ENCODE data around the gene COG8.

The COG8 gene

GRCh38 chr16:69346683-69347082, 7.3 kb upstream of the COG8 start:
- DNase-seq (ENCODE audit: low read depth in 2 of 3, low spot score in 2 of 3), result no peak

GRCh38 chr16:69345923-69346322, 6.6 kb upstream of the COG8 start:
- no peak for DNase-seq (ENCODE audit: low read depth in 2 of 3, low spot score in 2 of 3)

GRCh38 chr16:69344171-69344570, 4.8 kb upstream of the COG8 start:
- DNase-seq (ENCODE audit: low read depth in 2 of 3, low spot score in 2 of 3), result no peak

GRCh38 chr16:69340095-69340644, 806 bp upstream of the COG8 start:
- DNase-seq (ENCODE audit: low read depth in 2 of 3, low spot score in 2 of 3), result no peak

- DNase-seq (ENCODE audit: low read depth in 2 of 3, low spot score in 2 of 3), result no peak
Measured at GRCh38 chr16:69338557-69339288, 641 bp downstream of the COG8 start.

DNA sequence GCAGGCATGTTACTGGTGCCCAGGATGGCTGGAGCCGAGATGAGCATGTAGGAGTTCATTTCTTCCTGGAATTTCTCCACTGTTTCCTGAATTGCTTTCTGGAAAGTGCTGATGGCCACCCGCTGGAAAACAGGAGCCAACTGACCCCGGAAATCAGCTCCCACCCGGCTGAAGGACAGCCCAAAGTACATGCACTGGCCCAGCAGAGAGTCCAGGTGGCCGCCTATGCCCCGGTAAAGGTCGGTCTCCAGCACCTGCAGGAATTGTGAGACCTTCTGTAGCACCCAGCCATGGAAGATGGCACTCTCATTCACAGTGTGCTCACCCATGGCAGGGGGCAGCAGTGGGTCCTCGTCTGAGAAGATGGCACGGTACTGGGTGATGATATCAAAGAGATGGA, 4.7 kb downstream of the COG8 start:
- DNase-seq (ENCODE audit: low read depth in 2 of 3, low spot score in 2 of 3), result no peak

GRCh38 chr16:69330286-69331109, 8.9 kb downstream of the COG8 start, which contains the start of gene PDF:
PDF (minus strand) TSS chr16:69330588; CDS start chr16:69330570, 18 bp downstream.
- DNase-seq (ENCODE audit: low read depth in 2 of 3, low spot score in 2 of 3), result peak; percentile 71 to 80 (median 79)

- DNase-seq (ENCODE audit: low read depth in 2 of 3, low spot score in 2 of 3), result peak in 1 of 3 experiments; percentile 12
Measured at GRCh38 chr16:69329369-69330285, 9.7 kb downstream of the COG8 start.

GRCh38 chr16:69328854-69329316, 10.5 kb downstream of the COG8 start:
- DNase-seq (ENCODE audit: low read depth in 2 of 3, low spot score in 2 of 3), result no peak

GRCh38 chr16:69327585-69328310, 11.6 kb downstream of the COG8 start:
- no peak for DNase-seq (ENCODE audit: low read depth in 2 of 3, low spot score in 2 of 3)

GRCh38 chr16:69326172-69326873, 13.0 kb downstream of the COG8 start:
- no peak for DNase-seq (ENCODE audit: low read depth in 2 of 3, low spot score in 2 of 3)

DNA sequence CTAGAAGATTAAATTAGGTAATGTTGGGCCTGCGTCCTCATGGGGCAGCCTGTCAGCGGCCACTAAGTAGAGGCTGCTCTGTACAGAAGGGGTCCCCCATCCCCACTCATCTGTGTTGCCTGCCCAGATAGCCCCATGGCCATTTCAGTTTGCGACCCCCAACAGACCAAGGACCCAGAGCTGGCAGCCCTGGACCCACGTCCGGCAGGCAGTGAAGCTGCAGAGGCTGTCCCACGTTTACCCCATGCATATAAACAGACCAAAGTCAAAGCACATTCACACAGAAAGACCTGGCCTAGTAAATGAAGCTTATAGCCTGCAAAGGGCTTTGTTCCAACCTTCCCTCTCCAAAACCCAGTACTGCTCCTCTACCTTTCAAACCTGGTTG, 13.6 kb downstream of the COG8 start:
- DNase-seq (ENCODE audit: low read depth in 2 of 3, low spot score in 2 of 3), result no peak

DNA sequence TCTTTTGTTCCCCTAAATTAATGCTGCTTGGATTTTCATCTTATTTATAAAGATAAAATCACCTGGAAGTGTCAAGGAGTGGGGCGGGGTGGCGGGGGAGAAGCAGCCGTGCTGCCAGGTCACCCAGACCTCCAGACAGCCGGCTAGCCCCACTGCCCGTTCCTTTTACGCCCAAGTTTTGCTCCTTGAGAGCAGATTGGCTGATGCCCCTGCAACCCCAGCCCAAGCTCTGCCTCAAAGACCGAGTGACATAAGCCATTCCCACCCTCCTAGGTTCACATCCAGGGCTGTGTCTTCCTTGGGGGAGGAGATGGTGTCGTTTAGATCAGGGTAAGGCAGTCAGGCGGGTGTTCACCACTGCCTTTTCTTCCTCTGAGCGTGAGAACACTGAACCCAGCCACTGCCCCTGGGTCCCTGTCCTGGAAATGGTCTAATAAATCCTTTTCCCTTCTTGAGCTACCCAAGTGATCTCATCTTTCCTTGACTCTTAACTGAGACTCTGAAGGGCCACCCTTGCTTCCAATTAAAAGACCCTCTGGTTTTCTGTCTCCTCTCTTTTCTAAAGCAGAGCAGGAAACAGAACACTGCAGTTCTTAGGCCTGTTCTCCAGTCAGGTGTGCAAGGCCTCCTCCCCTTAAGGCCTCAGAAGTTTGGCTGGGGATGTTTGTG, 14.6 kb downstream of the COG8 start:
- no peak for DNase-seq (ENCODE audit: low read depth in 2 of 3, low spot score in 2 of 3)

DNA sequence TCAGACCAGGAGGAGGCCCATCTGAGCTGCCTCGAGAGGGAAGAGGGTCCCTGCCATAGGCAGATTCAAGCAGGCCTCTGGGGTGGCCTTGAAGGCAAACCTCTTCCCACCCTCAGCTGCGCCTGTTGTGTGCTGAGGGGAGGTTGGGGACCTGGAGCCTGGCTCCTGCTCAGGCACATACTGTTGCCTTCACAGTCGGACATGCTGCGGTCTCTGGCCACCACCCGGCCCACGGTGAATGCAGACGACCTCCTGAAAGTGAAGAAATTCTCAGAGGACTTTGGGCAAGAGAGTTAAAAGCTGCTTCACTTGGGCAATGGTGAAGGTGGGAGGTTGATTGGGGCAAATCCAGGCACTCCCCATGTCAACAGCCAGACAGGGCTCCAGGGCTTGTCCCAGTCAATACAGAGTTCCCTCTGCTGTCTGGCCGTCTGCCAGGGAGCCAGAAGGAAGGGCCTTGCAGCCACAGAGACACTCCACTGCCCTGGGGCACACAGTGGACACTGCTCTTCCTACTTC, 15.3 kb downstream of the COG8 start:
- DNase-seq (ENCODE audit: low read depth in 2 of 3, low spot score in 2 of 3), result no peak

DNA sequence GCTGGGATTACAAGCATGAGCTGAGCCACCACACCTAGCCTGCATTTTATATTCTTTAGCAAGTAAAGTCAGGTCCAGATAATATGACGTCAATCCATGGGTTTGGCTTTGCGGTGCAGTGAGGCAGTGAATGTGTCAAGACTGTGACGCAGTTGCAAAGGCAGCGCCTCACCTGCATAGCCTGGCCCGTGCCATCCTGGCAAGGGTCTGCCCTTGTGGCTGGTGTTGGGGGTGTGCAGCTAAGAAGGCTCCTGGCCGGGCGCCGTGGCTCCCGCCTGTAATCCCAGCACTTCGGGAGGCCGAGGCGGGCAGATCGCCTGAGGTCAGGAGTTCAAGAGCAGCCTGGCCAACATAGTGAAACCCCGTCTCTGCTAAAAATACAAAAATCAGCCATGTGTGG, 15.9 kb downstream of the COG8 start:
- no peak for DNase-seq (ENCODE audit: low read depth in 2 of 3, low spot score in 2 of 3)

DNA sequence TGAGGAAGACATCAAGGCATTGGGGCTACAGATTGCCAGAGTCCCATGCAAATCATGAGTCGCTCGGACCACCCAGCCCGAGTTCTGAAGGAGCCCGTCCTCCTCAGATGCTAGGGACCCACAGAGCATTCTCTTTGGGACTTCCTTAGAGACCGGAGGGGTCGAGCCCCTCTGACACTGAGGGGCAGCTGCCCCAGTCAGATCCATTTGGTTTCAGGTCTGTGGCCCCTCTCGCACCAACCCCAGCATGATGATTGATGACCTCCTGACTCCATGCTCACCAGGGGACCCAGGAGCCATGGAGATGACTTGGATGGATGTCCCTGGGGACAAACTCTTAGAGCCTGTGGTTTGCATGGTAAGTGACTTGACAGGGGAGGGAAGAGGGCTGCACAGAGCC, 17.0 kb downstream of the COG8 start:
- DNase-seq (ENCODE audit: low read depth in 2 of 3, low spot score in 2 of 3), result no peak

- DNase-seq (ENCODE audit: low read depth in 2 of 3, low spot score in 2 of 3), result no peak
Measured at GRCh38 chr16:69321080-69321479, 18.3 kb downstream of the COG8 start.

- DNase-seq (ENCODE audit: low read depth in 2 of 3, low spot score in 2 of 3), result no peak
Measured at GRCh38 chr16:69320740-69321073, 18.7 kb downstream of the COG8 start.

All from activated CD8-positive, alpha-beta memory T cell treated with anti-CD3 and anti-CD28 coated beads for 48 hours (primary cell).